ENCODE data around the gene BCKDHB.

Gene BCKDHB

DNA sequence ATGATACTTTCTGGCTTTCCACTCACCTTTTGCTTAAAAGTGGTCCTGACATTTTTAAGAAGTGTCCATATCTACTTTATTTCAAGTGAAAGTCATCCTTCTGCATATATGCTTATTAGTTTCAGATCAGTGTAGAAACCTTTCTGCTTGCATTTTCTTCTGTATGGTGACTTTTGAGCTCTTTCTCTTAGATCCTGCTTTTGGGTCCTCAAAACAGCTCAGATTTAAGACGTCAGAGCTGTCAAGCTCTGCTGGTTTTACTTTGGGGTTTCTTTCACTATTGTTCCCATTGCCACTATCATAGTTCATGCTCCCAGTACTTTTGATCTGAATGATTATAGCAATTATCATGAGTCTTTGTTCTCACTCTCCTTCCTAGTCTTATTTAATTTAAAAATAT, 41.7 kb downstream of the BCKDHB start:
- Histone ChIP-seq H3K27ac (no peak overlapping the region), H3K4me1 (ENCODE audit: low read depth, poor library complexity, severe bottlenecking) (peaks cover 4% of the 10 kb centered on the region), H3K4me2 (no peak overlapping the region)

DNA sequence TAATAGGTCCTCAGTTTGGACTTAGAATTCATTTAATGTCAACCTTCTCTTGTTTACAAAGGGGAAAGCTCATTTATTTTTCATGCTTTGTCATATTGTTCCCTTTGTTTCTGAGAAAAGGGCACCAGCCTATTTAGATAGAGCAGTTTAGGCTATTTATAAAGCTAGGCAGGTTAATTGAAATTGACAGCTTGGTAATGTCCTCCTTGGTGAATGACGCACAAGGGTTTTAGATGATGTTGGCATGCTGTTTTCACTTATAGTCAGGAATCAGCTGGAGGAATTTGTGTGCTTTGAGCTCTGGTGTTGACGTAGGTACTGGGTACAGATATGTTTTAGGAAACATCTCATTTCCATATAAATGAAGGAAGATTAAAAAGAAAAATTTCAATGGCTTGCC, 45.2 kb downstream of the BCKDHB start:
- peaks cover 4% of the 10 kb centered on the region for H3K4me1 ChIP-seq (ENCODE audit: low read depth, poor library complexity, severe bottlenecking)
- H4K20me1 ChIP-seq (ENCODE audit: insufficient read depth), result no peaks in the 10 kb centered on the region
- H3K79me2 ChIP-seq (ENCODE audit: insufficient read depth, low read depth), result no peaks in the 10 kb centered on the region
- H3K9ac ChIP-seq, result no peak overlapping the region
- H3K27me3 ChIP-seq (ENCODE audit: insufficient read depth, low read depth), result no peaks in the 10 kb centered on the region
- no peak overlapping the region for H3K4me2 ChIP-seq
- no peak overlapping the region for H3K27ac ChIP-seq
- TF ChIP-seq, protein P1, sequence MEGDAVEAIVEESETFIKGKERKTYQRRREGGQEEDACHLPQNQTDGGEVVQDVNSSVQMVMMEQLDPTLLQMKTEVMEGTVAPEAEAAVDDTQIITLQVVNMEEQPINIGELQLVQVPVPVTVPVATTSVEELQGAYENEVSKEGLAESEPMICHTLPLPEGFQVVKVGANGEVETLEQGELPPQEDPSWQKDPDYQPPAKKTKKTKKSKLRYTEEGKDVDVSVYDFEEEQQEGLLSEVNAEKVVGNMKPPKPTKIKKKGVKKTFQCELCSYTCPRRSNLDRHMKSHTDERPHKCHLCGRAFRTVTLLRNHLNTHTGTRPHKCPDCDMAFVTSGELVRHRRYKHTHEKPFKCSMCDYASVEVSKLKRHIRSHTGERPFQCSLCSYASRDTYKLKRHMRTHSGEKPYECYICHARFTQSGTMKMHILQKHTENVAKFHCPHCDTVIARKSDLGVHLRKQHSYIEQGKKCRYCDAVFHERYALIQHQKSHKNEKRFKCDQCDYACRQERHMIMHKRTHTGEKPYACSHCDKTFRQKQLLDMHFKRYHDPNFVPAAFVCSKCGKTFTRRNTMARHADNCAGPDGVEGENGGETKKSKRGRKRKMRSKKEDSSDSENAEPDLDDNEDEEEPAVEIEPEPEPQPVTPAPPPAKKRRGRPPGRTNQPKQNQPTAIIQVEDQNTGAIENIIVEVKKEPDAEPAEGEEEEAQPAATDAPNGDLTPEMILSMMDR (conservative IDR thresholded peaks at IDR 0.05; ENCODE audit: low read depth, low read length), result no peak
- no peak overlapping the region for H2AFZ ChIP-seq (ENCODE audit: low read depth)
- H3K4me3 ChIP-seq (IDR thresholded peaks at IDR 0.05; ENCODE audit: insufficient read depth, low read depth, low read length), result no peak overlapping the region
- H3K36me3 ChIP-seq (ENCODE audit: insufficient read depth), result no peaks in the 10 kb centered on the region

More for the DNA sequence above, 41.7 kb downstream of the BCKDHB start:
- Histone ChIP-seq H4K20me1 (ENCODE audit: insufficient read depth) (no peaks in the 10 kb centered on the region), H3K27me3 (ENCODE audit: insufficient read depth, low read depth) (no peaks in the 10 kb centered on the region), H3K79me2 (ENCODE audit: insufficient read depth, low read depth) (no peaks in the 10 kb centered on the region), H3K9ac (no peak overlapping the region), H3K4me3 (IDR thresholded peaks at IDR 0.05; ENCODE audit: insufficient read depth, low read depth, low read length) (no peak overlapping the region), H2AFZ (ENCODE audit: low read depth) (no peak overlapping the region), H3K36me3 (ENCODE audit: insufficient read depth) (no peaks in the 10 kb centered on the region)
- TF ChIP-seq, protein P1 (conservative IDR thresholded peaks at IDR 0.05; ENCODE audit: low read depth, low read length), result no peak

DNA sequence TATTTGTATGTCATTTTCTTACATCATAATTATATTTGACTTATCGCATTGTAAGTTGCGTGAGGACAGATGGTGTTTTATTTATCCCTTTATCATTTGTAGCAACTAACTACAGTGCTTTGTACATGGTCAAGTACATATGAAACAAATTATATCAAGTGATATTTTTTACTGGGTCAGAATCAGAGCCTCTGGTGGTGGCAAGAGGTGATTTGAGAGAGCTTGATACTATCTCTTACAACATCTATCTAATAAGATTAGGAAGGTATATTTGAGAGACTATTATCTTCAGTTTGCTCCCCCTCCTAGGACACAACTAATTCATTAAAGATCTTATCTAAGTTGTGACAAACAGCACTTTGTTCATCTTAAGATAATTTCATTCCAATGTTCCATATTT, 47.7 kb downstream of the BCKDHB start:
- Histone ChIP-seq H3K27ac (no peak overlapping the region), H3K36me3 (ENCODE audit: insufficient read depth) (no peaks in the 10 kb centered on the region), H2AFZ (ENCODE audit: low read depth) (no peak overlapping the region), H4K20me1 (ENCODE audit: insufficient read depth) (no peaks in the 10 kb centered on the region), H3K27me3 (ENCODE audit: insufficient read depth, low read depth) (no peaks in the 10 kb centered on the region), H3K79me2 (ENCODE audit: insufficient read depth, low read depth) (no peaks in the 10 kb centered on the region), H3K4me1 (ENCODE audit: low read depth, poor library complexity, severe bottlenecking) (no peaks in the 10 kb centered on the region), H3K4me3 (IDR thresholded peaks at IDR 0.05; ENCODE audit: insufficient read depth, low read depth, low read length) (no peak overlapping the region), H3K9ac (no peak overlapping the region), H3K4me2 (no peak overlapping the region)
- TF ChIP-seq, protein P1 (conservative IDR thresholded peaks at IDR 0.05; ENCODE audit: low read depth, low read length), result no peak

DNA sequence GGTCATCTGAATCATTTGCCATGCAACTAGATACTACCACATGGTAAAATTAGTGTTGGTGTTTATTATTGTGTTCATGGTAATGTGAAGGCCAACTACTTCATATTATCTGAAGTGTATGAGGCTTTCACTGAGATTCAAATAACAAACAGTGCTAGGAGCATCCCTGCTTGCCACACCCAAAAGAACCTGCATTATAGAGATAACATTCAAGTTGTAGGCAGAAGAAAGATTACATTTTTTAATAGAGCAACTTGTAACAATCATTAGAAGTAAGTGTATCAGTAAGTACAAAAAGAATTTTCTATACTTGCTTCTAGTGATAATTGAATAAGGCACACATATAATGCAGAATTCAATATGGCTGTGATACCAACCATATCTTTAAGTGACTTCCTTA, 49.8 kb downstream of the BCKDHB start:
- no peaks in the 10 kb centered on the region for H3K27me3 ChIP-seq (ENCODE audit: insufficient read depth, low read depth)
- no peak overlapping the region for H3K9ac ChIP-seq
- no peak overlapping the region for H3K27ac ChIP-seq
- TF ChIP-seq, protein P1 (conservative IDR thresholded peaks at IDR 0.05; ENCODE audit: low read depth, low read length), result no peak
- no peak overlapping the region for H3K4me3 ChIP-seq (IDR thresholded peaks at IDR 0.05; ENCODE audit: insufficient read depth, low read depth, low read length)
- no peaks in the 10 kb centered on the region for H3K36me3 ChIP-seq (ENCODE audit: insufficient read depth)
- H3K4me2 ChIP-seq, result no peak overlapping the region
- no peak overlapping the region for H2AFZ ChIP-seq (ENCODE audit: low read depth)
- no peaks in the 10 kb centered on the region for H3K4me1 ChIP-seq (ENCODE audit: low read depth, poor library complexity, severe bottlenecking)
- H3K79me2 ChIP-seq (ENCODE audit: insufficient read depth, low read depth), result no peaks in the 10 kb centered on the region
- no peaks in the 10 kb centered on the region for H4K20me1 ChIP-seq (ENCODE audit: insufficient read depth)
